HepG2 (cell line): ENCODE data around the gene CYP26B1.

Experiments used
- ATF7 ChIP-seq, 2 experiments: fragments of 450-650 bp in 1 of 2; sonication (generic) in 1 of 2; formaldehyde crosslinking in 1 of 2; IDR thresholded peaks; 2 replicates each; pipeline versions ENCODE4 v1.4.0 to v1.6.1; 2016 to 2020; ENCODE audit warnings: antibody characterized with exemption in 1 of 2, mild to moderate bottlenecking in 1 of 2, missing genetic modification reagents in 1 of 2
- MTA3 ChIP-seq: sonication (generic); formaldehyde crosslinking; IDR thresholded peaks from 2 replicates; pipeline ENCODE4 v1.4.0; 2020; ENCODE audit warnings: missing genetic modification reagents
- POLR2AphosphoS5 ChIP-seq: IDR thresholded peaks from 2 replicates; pipeline ENCODE4 v1.6.1; 2012; ENCODE audit warnings: low read depth, low read length
- SMAD3 ChIP-seq: sonication (generic); formaldehyde crosslinking; IDR thresholded peaks from 2 replicates; pipeline ENCODE4 v1.4.0; 2020; ENCODE audit warnings: missing genetic modification reagents
- SMARCE1 ChIP-seq: fragments of 450-650 bp; IDR thresholded peaks from 2 replicates; pipeline ENCODE4 v1.6.1; 2017; ENCODE audit warnings: borderline replicate concordance
- SMC3 ChIP-seq: IDR thresholded peaks from 2 replicates; pipeline ENCODE4 v1.6.1; 2011; ENCODE audit warnings: low read length, improper control_type of control experiment
- TAF1 ChIP-seq: sonication (generic); formaldehyde crosslinking; IDR thresholded peaks from 2 replicates; pipeline ENCODE4 v1.4.0; 2020; ENCODE audit warnings: missing genetic modification reagents
- ZNF790 ChIP-seq: sonication (generic); formaldehyde crosslinking; IDR thresholded peaks from 2 replicates; pipeline ENCODE4 v1.8.0; 2022; ENCODE audit warnings: missing genetic modification reagents, mild to moderate bottlenecking, borderline replicate concordance
- TF ChIP-seq, protein P1 (sequence below): sonication (generic); formaldehyde crosslinking; IDR thresholded peaks from 2 replicates; pipeline ENCODE4 v1.5.0; 2020; ENCODE audit warnings: mild to moderate bottlenecking, missing genetic modification reagents, moderate library complexity

DNA sequence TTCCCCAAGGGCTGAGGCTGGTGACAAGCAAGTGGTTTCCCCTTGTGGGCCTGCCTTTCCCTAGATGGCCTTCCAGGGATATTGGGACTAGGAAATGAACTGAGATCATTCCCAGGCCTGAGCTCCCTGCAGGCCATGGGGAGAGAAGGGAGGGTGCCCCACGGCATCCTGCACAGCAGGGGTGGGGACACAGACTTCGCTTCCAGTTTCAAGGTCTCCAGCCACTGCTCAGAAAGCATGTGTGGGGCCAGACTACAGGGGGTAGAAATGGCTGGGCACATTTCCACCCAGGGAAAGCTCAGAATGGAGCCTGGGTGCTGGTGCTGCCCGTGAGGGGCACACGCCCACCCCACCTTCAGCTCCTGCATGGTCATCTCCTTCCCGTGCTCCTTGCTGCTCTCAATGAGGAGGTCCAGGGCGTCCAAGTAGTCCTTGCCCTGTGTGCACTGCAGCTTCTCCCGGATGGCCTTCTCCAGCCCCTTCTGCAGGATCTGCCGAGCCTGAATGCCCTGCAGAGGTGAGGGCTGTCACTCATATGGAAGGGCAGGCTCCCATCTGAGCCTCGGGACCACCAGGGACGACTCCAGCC is 13.2 kb downstream of the CYP26B1 start:
- TF ChIP-seq, protein P1, sequence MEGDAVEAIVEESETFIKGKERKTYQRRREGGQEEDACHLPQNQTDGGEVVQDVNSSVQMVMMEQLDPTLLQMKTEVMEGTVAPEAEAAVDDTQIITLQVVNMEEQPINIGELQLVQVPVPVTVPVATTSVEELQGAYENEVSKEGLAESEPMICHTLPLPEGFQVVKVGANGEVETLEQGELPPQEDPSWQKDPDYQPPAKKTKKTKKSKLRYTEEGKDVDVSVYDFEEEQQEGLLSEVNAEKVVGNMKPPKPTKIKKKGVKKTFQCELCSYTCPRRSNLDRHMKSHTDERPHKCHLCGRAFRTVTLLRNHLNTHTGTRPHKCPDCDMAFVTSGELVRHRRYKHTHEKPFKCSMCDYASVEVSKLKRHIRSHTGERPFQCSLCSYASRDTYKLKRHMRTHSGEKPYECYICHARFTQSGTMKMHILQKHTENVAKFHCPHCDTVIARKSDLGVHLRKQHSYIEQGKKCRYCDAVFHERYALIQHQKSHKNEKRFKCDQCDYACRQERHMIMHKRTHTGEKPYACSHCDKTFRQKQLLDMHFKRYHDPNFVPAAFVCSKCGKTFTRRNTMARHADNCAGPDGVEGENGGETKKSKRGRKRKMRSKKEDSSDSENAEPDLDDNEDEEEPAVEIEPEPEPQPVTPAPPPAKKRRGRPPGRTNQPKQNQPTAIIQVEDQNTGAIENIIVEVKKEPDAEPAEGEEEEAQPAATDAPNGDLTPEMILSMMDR, result no peak
- no peak for TF ChIP-seq SMAD3
- no peak for TF ChIP-seq ATF7 (IDR thresholded peaks at IDR 0.05)
- no peak for TF ChIP-seq ATF7 (CRISPR knock-in tag; IDR thresholded peaks at IDR 0.05)
- TF ChIP-seq TAF1 (CRISPR knock-in tag), result no peak
- no peak for TF ChIP-seq MTA3 (CRISPR knock-in tag)
- no peak for TF ChIP-seq POLR2AphosphoS5
- no peak for TF ChIP-seq SMARCE1
- no peak for TF ChIP-seq SMC3
- TF ChIP-seq ZNF790 (CRISPR knock-in tag), result no peak
